ENCODE data around the gene TCERG1L.

TCERG1L gene

GRCh38 chr10:131063311-131063710 is 248.2 kb downstream of the TCERG1L start:
- no peak overlapping the region for H3K9ac ChIP-seq (ENCODE audit: low read depth, low read length)
- H3K9me3 ChIP-seq (ENCODE audit: control insufficient read depth, insufficient read depth, low read length): no peaks in the 10 kb centered on the region
- H3K36me3 ChIP-seq (ENCODE audit: insufficient read depth, low read length): no peaks in the 10 kb centered on the region
- peaks cover 11% of the 10 kb centered on the region for H3K4me1 ChIP-seq (ENCODE audit: insufficient read depth, low read length)

- no peak overlapping the region for H3K9ac ChIP-seq (ENCODE audit: low read depth, low read length)
- peaks cover 11% of the 10 kb centered on the region for H3K4me1 ChIP-seq (ENCODE audit: insufficient read depth, low read length)
- H3K36me3 ChIP-seq (ENCODE audit: insufficient read depth, low read length): no peaks in the 10 kb centered on the region
- no peaks in the 10 kb centered on the region for H3K9me3 ChIP-seq (ENCODE audit: control insufficient read depth, insufficient read depth, low read length)
These were observed 248.8 kb downstream of the TCERG1L start for GRCh38 chr10:131062621-131063260.

GRCh38 chr10:131061216-131061615 is 250.3 kb downstream of the TCERG1L start:
- Histone ChIP-seq H3K9me3 (ENCODE audit: control insufficient read depth, insufficient read depth, low read length) (no peaks in the 10 kb centered on the region), H3K4me1 (ENCODE audit: insufficient read depth, low read length) (peaks cover 9% of the 10 kb centered on the region), H3K36me3 (ENCODE audit: insufficient read depth, low read length) (no peaks in the 10 kb centered on the region), H3K9ac (ENCODE audit: low read depth, low read length) (no peak overlapping the region)

- no peaks in the 10 kb centered on the region for H3K36me3 ChIP-seq (ENCODE audit: insufficient read depth, low read length)
- H3K9ac ChIP-seq (ENCODE audit: low read depth, low read length): no peak overlapping the region
- no peaks in the 10 kb centered on the region for H3K4me1 ChIP-seq (ENCODE audit: insufficient read depth, low read length)
- no peaks in the 10 kb centered on the region; the same call in 1 of the 2 replicates for H3K9me3 ChIP-seq (ENCODE audit: control insufficient read depth, insufficient read depth, low read length)
These were observed 251.6 kb downstream of the TCERG1L start for GRCh38 chr10:131059881-131060280.

GRCh38 chr10:131058799-131059198 is 252.7 kb downstream of the TCERG1L start:
- Histone ChIP-seq H3K36me3 (ENCODE audit: insufficient read depth, low read length) (no peaks in the 10 kb centered on the region), H3K9me3 (ENCODE audit: control insufficient read depth, insufficient read depth, low read length) (no peaks in the 10 kb centered on the region; the same call in 1 of the 2 replicates), H3K4me1 (ENCODE audit: insufficient read depth, low read length) (no peaks in the 10 kb centered on the region), H3K9ac (ENCODE audit: low read depth, low read length) (no peak overlapping the region)

- Histone ChIP-seq H3K4me1 (ENCODE audit: insufficient read depth, low read length) (no peaks in the 10 kb centered on the region), H3K36me3 (ENCODE audit: insufficient read depth, low read length) (no peaks in the 10 kb centered on the region), H3K9ac (ENCODE audit: low read depth, low read length) (no peak overlapping the region), H3K9me3 (ENCODE audit: control insufficient read depth, insufficient read depth, low read length) (peaks cover under 1% of the 10 kb centered on the region; the same call in 1 of the 2 replicates)
These were observed 254.7 kb downstream of the TCERG1L start for GRCh38 chr10:131056781-131057180.

- no peak overlapping the region for H3K9ac ChIP-seq (ENCODE audit: low read depth, low read length)
- H3K4me1 ChIP-seq (ENCODE audit: insufficient read depth, low read length): no peaks in the 10 kb centered on the region
- no peaks in the 10 kb centered on the region for H3K36me3 ChIP-seq (ENCODE audit: insufficient read depth, low read length)
- peaks cover 7% of the 10 kb centered on the region for H3K9me3 ChIP-seq (ENCODE audit: control insufficient read depth, insufficient read depth, low read length)
These were observed 255.4 kb downstream of the TCERG1L start for GRCh38 chr10:131056091-131056579.

GRCh38 chr10:131055437-131055836 is 256.1 kb downstream of the TCERG1L start:
- Histone ChIP-seq H3K9ac (ENCODE audit: low read depth, low read length) (no peak overlapping the region), H3K4me1 (ENCODE audit: insufficient read depth, low read length) (no peaks in the 10 kb centered on the region), H3K36me3 (ENCODE audit: insufficient read depth, low read length) (no peaks in the 10 kb centered on the region), H3K9me3 (ENCODE audit: control insufficient read depth, insufficient read depth, low read length) (peaks cover 13% of the 10 kb centered on the region)

- peaks cover 16% of the 10 kb centered on the region for H3K9me3 ChIP-seq (ENCODE audit: control insufficient read depth, insufficient read depth, low read length)
- no peak overlapping the region for H3K9ac ChIP-seq (ENCODE audit: low read depth, low read length)
- H3K4me1 ChIP-seq (ENCODE audit: insufficient read depth, low read length): peaks cover 10% of the 10 kb centered on the region; the same call in 1 of the 2 replicates
- H3K36me3 ChIP-seq (ENCODE audit: insufficient read depth, low read length): no peaks in the 10 kb centered on the region
These were observed 258.3 kb downstream of the TCERG1L start for GRCh38 chr10:131053192-131053591.

GRCh38 chr10:131050162-131050766 is 261.3 kb downstream of the TCERG1L start:
- Histone ChIP-seq H3K9me3 (ENCODE audit: control insufficient read depth, insufficient read depth, low read length) (peaks cover 27% of the 10 kb centered on the region), H3K36me3 (ENCODE audit: insufficient read depth, low read length) (no peaks in the 10 kb centered on the region), H3K4me1 (ENCODE audit: insufficient read depth, low read length) (peaks cover 14% of the 10 kb centered on the region; the same call in 1 of the 2 replicates), H3K9ac (ENCODE audit: low read depth, low read length) (no peak overlapping the region)

GRCh38 chr10:131049016-131049415 is 262.5 kb downstream of the TCERG1L start:
- Histone ChIP-seq H3K4me1 (ENCODE audit: insufficient read depth, low read length) (peaks cover 14% of the 10 kb centered on the region; the same call in 1 of the 2 replicates), H3K9me3 (ENCODE audit: control insufficient read depth, insufficient read depth, low read length) (peaks cover 27% of the 10 kb centered on the region), H3K36me3 (ENCODE audit: insufficient read depth, low read length) (no peaks in the 10 kb centered on the region), H3K9ac (ENCODE audit: low read depth, low read length) (no peak overlapping the region)

- Histone ChIP-seq H3K9me3 (ENCODE audit: control insufficient read depth, insufficient read depth, low read length) (peaks cover 27% of the 10 kb centered on the region), H3K36me3 (ENCODE audit: insufficient read depth, low read length) (no peaks in the 10 kb centered on the region), H3K4me1 (ENCODE audit: insufficient read depth, low read length) (peaks cover 14% of the 10 kb centered on the region; the same call in 1 of the 2 replicates), H3K9ac (ENCODE audit: low read depth, low read length) (no peak overlapping the region)
These were observed 262.9 kb downstream of the TCERG1L start for GRCh38 chr10:131048606-131049005.

- no peaks in the 10 kb centered on the region for H3K36me3 ChIP-seq (ENCODE audit: insufficient read depth, low read length)
- peaks cover 27% of the 10 kb centered on the region for H3K9me3 ChIP-seq (ENCODE audit: control insufficient read depth, insufficient read depth, low read length)
- H3K4me1 ChIP-seq (ENCODE audit: insufficient read depth, low read length): peaks cover 14% of the 10 kb centered on the region; the same call in 1 of the 2 replicates
- H3K9ac ChIP-seq (ENCODE audit: low read depth, low read length): no peak overlapping the region
These were observed 264.0 kb downstream of the TCERG1L start for GRCh38 chr10:131047501-131047900.

GRCh38 chr10:131046194-131046593 is 265.3 kb downstream of the TCERG1L start:
- Histone ChIP-seq H3K9me3 (ENCODE audit: control insufficient read depth, insufficient read depth, low read length) (peaks cover 20% of the 10 kb centered on the region), H3K9ac (ENCODE audit: low read depth, low read length) (no peak overlapping the region)

More at GRCh38 chr10:131046194-131046593, 265.3 kb downstream of the TCERG1L start:
- H3K4me1 ChIP-seq (ENCODE audit: insufficient read depth, low read length): peaks cover 14% of the 10 kb centered on the region; the same call in 1 of the 2 replicates
- H3K36me3 ChIP-seq (ENCODE audit: insufficient read depth, low read length): no peaks in the 10 kb centered on the region
